Thoracic aorta (tissue), 2 donors: Measurements from ENCODE around the gene VASH2. TPM values are rescaled to one million over a fixed set of nuclear protein-coding genes. Genes with fewer than 3 reads are reported as not detected.

ENCODE experiments used
- ATAC-seq: fragments of 150-250 bp; one replicate; pipeline ENCODE4 v1.8.0; 2017; ENCODE audit warnings: low read depth; ENCODE audit not compliant: insufficient number of reproducible peaks, low FRiP score
- DNase-seq: peaks from one replicate; pipeline ENCODE4 v3.0.0-alpha.2; 2020; ENCODE audit warnings: low spot score
- H3K27ac ChIP-seq, 2 donors: fragments of 200-600 bp; sonication (generic); 1 replicate in 1 of 2; 2 replicates in 1 of 2; pipeline ENCODE4 v1.5.1; 2016; ENCODE audit warnings: mild to moderate bottlenecking in 2 of 2, moderate library complexity in 2 of 2
- H3K27me3 ChIP-seq: fragments of 200-600 bp; sonication (generic); replicated peaks from 2 replicates; pipeline ENCODE4 v1.6.0; 2016; ENCODE audit warnings: mild to moderate bottlenecking; ENCODE audit not compliant: insufficient read depth
- H3K36me3 ChIP-seq: fragments of 200-600 bp; sonication (generic); one replicate; pipeline ENCODE4 v1.5.1; 2016
- H3K4me1 ChIP-seq, 2 donors: fragments of 200-600 bp; sonication (generic); 1 replicate in 1 of 2; 2 replicates in 1 of 2; pipeline versions ENCODE4 v1.5.1 to v1.6.0; 2016; ENCODE audit warnings: low read depth in 2 of 2, mild to moderate bottlenecking in 1 of 2; ENCODE audit not compliant: control insufficient read depth in 1 of 2
- H3K4me3 ChIP-seq: fragments of 200-600 bp; sonication (generic); 2 replicates; pipeline ENCODE4 v1.5.1; 2016; ENCODE audit warnings: mild to moderate bottlenecking
- H3K9me3 ChIP-seq: fragments of 200-600 bp; sonication (generic); 2 replicates; pipeline ENCODE4 v1.5.1; 2016
- CTCF ChIP-seq: fragments of 200-600 bp; sonication (generic); IDR thresholded peaks from one replicate; pipeline ENCODE4 v1.5.1; 2019; ENCODE audit warnings: antibody characterized with exemption
- total RNA-seq, 2 donors: library from RNA; depleted of rRNA; stranded (reverse); fragments of >200 nt; gene quantifications; one replicate each; pipeline versions ENCODE4 v1.1.0 to v1.2.3, GENCODE V29; 2016

Gene VASH2
- total RNA-seq, 2 donors from 2014 or later = 0.14 to 0.42 TPM

- H3K4me1 ChIP-seq = peaks cover 7 to 8% of the 10 kb centered on the region in 2 donors
- H3K36me3 ChIP-seq = no peaks in the 10 kb centered on the region
- no peak overlapping the region for H3K27ac ChIP-seq
- DNase-seq (no peak), ATAC-seq (no peak)
- H3K9me3 ChIP-seq = no peaks in the 10 kb centered on the region
- H3K27me3 ChIP-seq = no peaks in the 10 kb centered on the region
- H3K4me3 ChIP-seq = no peak overlapping the region
- TF ChIP-seq CTCF = no peak
Observed at GRCh38 chr1:212920246-212920645, 30.1 kb upstream of the VASH2 start.

GRCh38 chr1:212920896-212921295 lies 29.4 kb upstream of the VASH2 start:
- Histone ChIP-seq H3K9me3 (no peaks in the 10 kb centered on the region), H3K4me3 (no peak overlapping the region), H3K36me3 (no peaks in the 10 kb centered on the region), H3K4me1 (peaks cover 7 to 9% of the 10 kb centered on the region in 2 donors), H3K27me3 (no peaks in the 10 kb centered on the region), H3K27ac (no peak overlapping the region)
- no peak for TF ChIP-seq CTCF
- DNase-seq (no peak), ATAC-seq (no peak)

- H3K4me1 ChIP-seq = peaks cover 7 to 9% of the 10 kb centered on the region in 2 donors
- H3K36me3 ChIP-seq = no peaks in the 10 kb centered on the region
- H3K27ac ChIP-seq = no peak overlapping the region
- no peak overlapping the region for H3K4me3 ChIP-seq
- DNase-seq = no peak
- no peak for ATAC-seq
- TF ChIP-seq CTCF = no peak
- H3K9me3 ChIP-seq = no peaks in the 10 kb centered on the region
- H3K27me3 ChIP-seq = no peaks in the 10 kb centered on the region
Observed at GRCh38 chr1:212922016-212922415, 28.3 kb upstream of the VASH2 start.

- no peaks in the 10 kb centered on the region for H3K9me3 ChIP-seq
- H3K36me3 ChIP-seq = no peaks in the 10 kb centered on the region
- no peak for TF ChIP-seq CTCF
- peaks cover 7 to 9% of the 10 kb centered on the region in 2 donors for H3K4me1 ChIP-seq
- H3K27me3 ChIP-seq = no peaks in the 10 kb centered on the region
- no peak overlapping the region for H3K4me3 ChIP-seq
- no peak overlapping the region for H3K27ac ChIP-seq
- ATAC-seq (no peak), DNase-seq (no peak)
Observed at GRCh38 chr1:212926372-212926771, 24.0 kb upstream of the VASH2 start.

- ATAC-seq (no peak), DNase-seq (no peak)
- TF ChIP-seq CTCF = no peak
- Histone ChIP-seq H3K4me1 (peaks cover 7 to 9% of the 10 kb centered on the region in 2 donors), H3K4me3 (no peak overlapping the region), H3K27ac (no peak overlapping the region), H3K36me3 (no peaks in the 10 kb centered on the region), H3K27me3 (no peaks in the 10 kb centered on the region), H3K9me3 (no peaks in the 10 kb centered on the region)
Observed at GRCh38 chr1:212928323-212929291, 21.7 kb upstream of the VASH2 start.
